Osteocyte (in vitro differentiated cells): ENCODE measurements around the gene ATP6V0A1. TPM values are rescaled to one million over a fixed set of nuclear protein-coding genes. Genes with fewer than 3 reads are reported as not detected.
A peak's percentile ranks its signal among the peaks of the same experiment; 100 is the strongest.

Source experiments
- DNase-seq: peaks from one replicate; pipeline ENCODE4 v3.0.0; 2021; ENCODE audit warnings: mixed read lengths; ENCODE audit not compliant: unreplicated experiment; ENCODE audit errors: extremely low spot score
- H3K27ac Mint-ChIP-seq: one replicate; pipeline ENCODE4 v1.8.0; 2021; ENCODE audit warnings: mild to moderate bottlenecking, mixed read lengths; ENCODE audit not compliant: unreplicated experiment
- H3K27me3 Mint-ChIP-seq: one replicate; pipeline ENCODE4 v1.8.0; 2021; ENCODE audit warnings: mixed read lengths; ENCODE audit not compliant: unreplicated experiment
- H3K36me3 Mint-ChIP-seq: one replicate; pipeline ENCODE4 v1.8.0; 2021; ENCODE audit warnings: mixed read lengths; ENCODE audit not compliant: unreplicated experiment
- H3K4me1 Mint-ChIP-seq: one replicate; pipeline ENCODE4 v1.8.0; 2021; ENCODE audit warnings: mixed read lengths; ENCODE audit not compliant: unreplicated experiment
- H3K4me3 Mint-ChIP-seq: one replicate; pipeline ENCODE4 v1.8.0; 2021; ENCODE audit warnings: mild to moderate bottlenecking, moderate library complexity, mixed read lengths; ENCODE audit not compliant: unreplicated experiment
- H3K9me3 Mint-ChIP-seq: one replicate; pipeline ENCODE4 v1.8.0; 2021; ENCODE audit warnings: mixed read lengths; ENCODE audit not compliant: unreplicated experiment
- total RNA-seq: library from RNA; stranded (reverse); gene quantifications from 2 replicates; pipeline ENCODE4 v1.2.1, GENCODE V29; 2021
- TF ChIP-seq, protein P1 (sequence below): fragments of 200-600 bp; sonication (generic); IDR thresholded peaks from 2 replicates; pipeline ENCODE4 v1.5.0; 2021; ENCODE audit warnings: antibody characterized with exemption, mild to moderate bottlenecking, moderate library complexity

Gene ATP6V0A1
- total RNA-seq, 1 donor from 2014 or later, result 63.2 TPM

DNA sequence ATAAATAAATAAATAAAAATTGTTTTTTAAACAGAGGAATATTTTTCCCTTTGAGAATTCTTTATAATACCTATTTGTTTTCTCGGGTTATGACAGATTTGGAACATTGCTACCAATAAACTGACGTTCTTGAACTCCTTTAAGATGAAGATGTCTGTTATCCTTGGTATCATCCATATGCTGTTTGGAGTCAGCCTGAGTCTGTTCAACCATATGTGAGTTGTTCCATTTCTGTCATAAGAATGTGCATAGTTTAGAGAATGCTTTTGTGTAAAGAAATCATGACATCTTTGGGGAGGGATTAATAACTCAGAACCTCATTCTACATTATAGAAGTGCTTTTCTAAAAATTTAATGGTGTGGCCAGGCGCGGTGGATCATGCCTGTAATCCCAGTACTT, 40.1 kb downstream of the ATP6V0A1 start:
- Mint-ChIP-seq H3K36me3 (peaks cover 52% of the 10 kb centered on the region), H3K4me1 (peaks cover 3% of the 10 kb centered on the region), H3K4me3 (no peak overlapping the region), H3K9me3 (no peaks in the 10 kb centered on the region), H3K27me3 (no peaks in the 10 kb centered on the region), H3K27ac (no peak overlapping the region)
- TF ChIP-seq, protein P1, sequence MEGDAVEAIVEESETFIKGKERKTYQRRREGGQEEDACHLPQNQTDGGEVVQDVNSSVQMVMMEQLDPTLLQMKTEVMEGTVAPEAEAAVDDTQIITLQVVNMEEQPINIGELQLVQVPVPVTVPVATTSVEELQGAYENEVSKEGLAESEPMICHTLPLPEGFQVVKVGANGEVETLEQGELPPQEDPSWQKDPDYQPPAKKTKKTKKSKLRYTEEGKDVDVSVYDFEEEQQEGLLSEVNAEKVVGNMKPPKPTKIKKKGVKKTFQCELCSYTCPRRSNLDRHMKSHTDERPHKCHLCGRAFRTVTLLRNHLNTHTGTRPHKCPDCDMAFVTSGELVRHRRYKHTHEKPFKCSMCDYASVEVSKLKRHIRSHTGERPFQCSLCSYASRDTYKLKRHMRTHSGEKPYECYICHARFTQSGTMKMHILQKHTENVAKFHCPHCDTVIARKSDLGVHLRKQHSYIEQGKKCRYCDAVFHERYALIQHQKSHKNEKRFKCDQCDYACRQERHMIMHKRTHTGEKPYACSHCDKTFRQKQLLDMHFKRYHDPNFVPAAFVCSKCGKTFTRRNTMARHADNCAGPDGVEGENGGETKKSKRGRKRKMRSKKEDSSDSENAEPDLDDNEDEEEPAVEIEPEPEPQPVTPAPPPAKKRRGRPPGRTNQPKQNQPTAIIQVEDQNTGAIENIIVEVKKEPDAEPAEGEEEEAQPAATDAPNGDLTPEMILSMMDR, result no peak
- DNase-seq, result no peak

DNA sequence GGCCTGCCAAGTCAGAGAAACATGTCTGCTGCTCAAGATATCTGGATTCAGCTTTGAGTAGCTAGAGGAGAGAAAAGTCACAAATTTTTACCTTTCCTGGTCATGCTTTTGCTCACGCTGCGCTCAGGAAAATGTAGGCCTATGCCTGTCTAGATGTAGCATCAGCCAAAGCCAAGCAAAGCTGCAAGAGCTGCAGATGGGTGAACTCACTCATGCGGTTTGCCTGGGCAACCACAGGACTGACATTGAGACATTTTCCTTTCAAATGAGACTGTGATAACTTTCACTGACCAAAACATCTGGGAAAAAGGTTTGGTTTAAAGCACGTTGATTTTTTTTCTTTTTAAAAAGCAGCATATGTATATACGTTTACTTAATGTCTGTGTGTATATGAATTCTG, 43.4 kb downstream of the ATP6V0A1 start:
- DNase-seq, result no peak
- peaks cover 6% of the 10 kb centered on the region for H3K4me1 Mint-ChIP-seq
- TF ChIP-seq, protein P1, result no peak
- H3K27me3 Mint-ChIP-seq, result no peaks in the 10 kb centered on the region
- no peak overlapping the region for H3K27ac Mint-ChIP-seq
- H3K36me3 Mint-ChIP-seq, result peaks cover 42% of the 10 kb centered on the region
- no peak overlapping the region for H3K4me3 Mint-ChIP-seq
- no peaks in the 10 kb centered on the region for H3K9me3 Mint-ChIP-seq

DNA sequence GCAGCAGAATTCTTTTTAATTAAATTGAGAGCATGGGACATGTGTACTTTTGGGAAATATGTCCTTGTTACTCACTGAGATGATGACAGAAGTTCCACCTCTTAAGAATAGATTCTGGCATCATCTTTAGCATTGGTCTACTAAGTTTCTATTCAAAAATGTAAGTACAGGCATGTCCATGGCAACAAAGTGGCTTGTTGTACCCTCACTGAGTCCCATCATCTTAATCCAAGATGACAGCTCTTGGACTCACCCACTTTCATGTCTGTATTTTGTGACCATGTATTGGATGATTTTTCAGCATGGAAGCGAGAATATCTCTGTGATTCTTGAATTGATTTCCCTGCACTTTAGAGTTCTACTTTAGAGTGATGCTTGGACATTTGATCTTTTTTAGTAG, 44.2 kb downstream of the ATP6V0A1 start:
- H3K4me1 Mint-ChIP-seq, result peaks cover 6% of the 10 kb centered on the region
- H3K27ac Mint-ChIP-seq, result peak overlapping the region; percentile 45
- no peak overlapping the region for H3K4me3 Mint-ChIP-seq
- TF ChIP-seq, protein P1, result no peak
- no peaks in the 10 kb centered on the region for H3K9me3 Mint-ChIP-seq
- H3K27me3 Mint-ChIP-seq, result no peaks in the 10 kb centered on the region
- H3K36me3 Mint-ChIP-seq, result peaks cover 41% of the 10 kb centered on the region
- DNase-seq, result no peak

DNA sequence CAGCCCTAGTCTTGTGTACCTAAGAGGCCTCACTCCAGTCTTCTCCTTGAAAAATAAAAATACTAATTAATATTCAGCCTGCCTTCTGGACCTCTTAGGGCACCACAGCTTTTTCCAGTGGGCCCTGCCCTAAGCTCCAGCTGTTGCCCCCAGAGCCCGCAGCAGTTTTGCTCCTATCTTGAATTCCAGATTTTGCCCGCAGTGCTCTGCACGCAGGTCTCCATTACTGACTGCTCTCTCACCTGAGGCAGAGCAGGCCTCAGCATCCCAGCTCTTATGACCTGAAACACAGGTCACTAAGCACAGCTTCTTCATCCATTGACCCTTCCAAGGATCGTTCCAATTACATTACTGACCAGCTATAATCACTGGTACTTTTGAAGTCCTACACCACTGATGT, 49.0 kb downstream of the ATP6V0A1 start:
- H3K27me3 Mint-ChIP-seq, result no peaks in the 10 kb centered on the region
- no peak overlapping the region for H3K27ac Mint-ChIP-seq
- H3K4me1 Mint-ChIP-seq, result peaks cover 13% of the 10 kb centered on the region
- DNase-seq, result no peak
- TF ChIP-seq, protein P1, result no peak
- peaks cover 43% of the 10 kb centered on the region for H3K36me3 Mint-ChIP-seq
- H3K9me3 Mint-ChIP-seq, result no peaks in the 10 kb centered on the region
- H3K4me3 Mint-ChIP-seq, result no peak overlapping the region

DNA sequence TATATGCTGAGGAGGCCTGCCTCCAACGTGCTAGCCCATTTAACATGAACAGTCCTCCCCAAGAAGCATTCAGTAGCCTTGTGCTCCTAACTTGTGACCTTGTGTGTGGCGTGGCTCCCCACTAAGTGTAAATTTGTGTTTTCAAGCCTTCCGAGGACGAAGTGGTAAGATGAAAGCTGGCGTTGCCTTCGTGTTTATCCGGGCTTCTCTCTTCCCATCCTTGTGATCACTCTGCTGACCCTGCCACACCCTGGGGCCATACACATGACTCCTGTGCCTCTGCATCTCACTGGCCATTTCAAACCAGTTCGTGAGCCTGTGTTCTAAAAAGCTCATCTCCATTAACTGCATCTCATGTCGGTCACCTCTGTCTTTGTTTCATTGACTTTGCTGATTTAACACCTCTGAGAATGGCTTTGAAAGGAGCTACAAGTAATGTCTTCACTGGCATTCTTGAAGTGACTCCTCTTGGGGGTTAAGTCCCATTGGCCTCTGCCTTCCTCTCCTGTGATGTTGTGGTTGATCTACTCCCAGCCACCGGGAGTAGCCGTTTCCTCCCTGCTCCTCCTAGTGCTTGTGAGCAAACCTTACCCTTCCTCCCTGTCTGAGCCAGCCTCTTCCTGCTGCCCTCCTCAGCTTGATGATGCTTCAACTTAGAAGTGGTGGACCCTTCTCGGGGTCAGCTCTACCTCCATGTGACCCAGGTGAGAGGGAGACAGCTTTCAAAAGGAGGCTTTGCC, 49.9 kb downstream of the ATP6V0A1 start:
- no peak overlapping the region for H3K27ac Mint-ChIP-seq

More for the DNA sequence above, 49.9 kb downstream of the ATP6V0A1 start:
- Mint-ChIP-seq H3K27me3 (no peaks in the 10 kb centered on the region), H3K9me3 (no peaks in the 10 kb centered on the region), H3K4me1 (peaks cover 18% of the 10 kb centered on the region), H3K4me3 (no peak overlapping the region), H3K36me3 (peaks cover 36% of the 10 kb centered on the region)
- DNase-seq, result no peak
- TF ChIP-seq, protein P1, result no peak
